SH-SY5Y (cell line): ENCODE measurements around the gene WDR35.

Source experiments
- GATA2 ChIP-seq: IDR thresholded peaks from 2 replicates; pipeline ENCODE4 v1.6.1; 2011; ENCODE audit warnings: mild to moderate bottlenecking, low read depth, low read length
- GATA3 ChIP-seq: IDR thresholded peaks from 2 replicates; pipeline ENCODE4 v1.6.1; 2011; ENCODE audit warnings: low read depth, mild to moderate bottlenecking, low read length, moderate library complexity

Gene WDR35

DNA sequence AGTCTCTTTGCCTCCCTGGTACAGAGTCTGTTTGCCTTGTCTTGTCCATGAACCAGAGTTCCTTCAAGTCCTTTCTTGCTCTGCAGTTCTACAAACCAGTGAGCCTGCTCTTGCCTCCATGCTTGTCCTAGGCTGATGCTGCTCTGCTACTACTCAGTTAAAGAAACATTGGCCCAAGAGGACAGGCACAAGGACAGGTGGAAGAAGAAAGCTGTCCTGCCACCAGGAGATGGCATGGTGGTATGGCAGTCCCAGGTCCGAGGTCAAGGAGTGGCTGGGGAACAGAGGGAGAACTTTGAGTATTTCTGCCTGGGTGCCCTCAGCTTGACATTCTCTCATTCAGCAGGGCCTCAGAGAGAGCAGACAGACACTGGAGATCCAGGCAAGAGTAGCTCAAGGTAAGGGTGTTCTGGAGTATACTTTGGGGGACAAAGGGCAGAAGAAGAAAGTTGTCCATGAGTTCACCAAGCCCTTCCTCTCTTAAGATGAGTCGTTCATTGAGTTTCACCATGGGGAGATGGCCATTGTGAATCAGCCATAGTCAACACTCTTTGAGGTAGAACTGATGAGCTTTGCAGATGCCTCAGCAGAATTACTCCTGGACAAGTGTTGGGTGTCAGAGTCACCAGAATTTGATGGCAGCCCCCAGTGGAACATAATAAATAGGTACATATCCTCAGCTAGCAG, 108.5 kb downstream of the WDR35 start:
- TF ChIP-seq GATA3, result no peak
- TF ChIP-seq GATA2, result no peak

DNA sequence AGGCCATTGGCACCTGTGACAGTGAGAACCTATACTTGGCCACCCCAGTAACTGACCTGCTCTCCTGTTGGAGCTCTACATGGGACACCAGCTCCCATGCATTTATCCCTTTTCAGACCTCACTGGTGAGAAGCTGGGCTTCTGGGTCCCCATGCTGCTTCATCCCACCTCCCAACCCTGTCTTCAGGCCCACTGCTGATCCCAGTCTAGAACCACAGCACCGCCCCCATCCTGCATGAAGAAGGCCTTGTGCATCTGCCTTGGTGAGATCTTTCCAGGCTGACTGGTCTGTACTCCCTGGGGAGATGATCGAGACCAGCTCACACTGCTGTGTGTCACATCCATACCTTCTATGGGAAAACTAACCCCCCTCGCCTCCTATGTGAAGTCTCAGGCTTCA, 110.8 kb downstream of the WDR35 start:
- no peak for TF ChIP-seq GATA2
- no peak for TF ChIP-seq GATA3

GRCh38 chr2:19878268-19879046, 111.4 kb downstream of the WDR35 start:
- TF ChIP-seq GATA3 (no peak), GATA2 (no peak)

- no peak for TF ChIP-seq GATA2
- no peak for TF ChIP-seq GATA3
These were observed 113.2 kb downstream of the WDR35 start for GRCh38 chr2:19876751-19877150.

- TF ChIP-seq GATA2, result no peak
- TF ChIP-seq GATA3, result no peak
These were observed 114.6 kb downstream of the WDR35 start for GRCh38 chr2:19875280-19875679.

DNA sequence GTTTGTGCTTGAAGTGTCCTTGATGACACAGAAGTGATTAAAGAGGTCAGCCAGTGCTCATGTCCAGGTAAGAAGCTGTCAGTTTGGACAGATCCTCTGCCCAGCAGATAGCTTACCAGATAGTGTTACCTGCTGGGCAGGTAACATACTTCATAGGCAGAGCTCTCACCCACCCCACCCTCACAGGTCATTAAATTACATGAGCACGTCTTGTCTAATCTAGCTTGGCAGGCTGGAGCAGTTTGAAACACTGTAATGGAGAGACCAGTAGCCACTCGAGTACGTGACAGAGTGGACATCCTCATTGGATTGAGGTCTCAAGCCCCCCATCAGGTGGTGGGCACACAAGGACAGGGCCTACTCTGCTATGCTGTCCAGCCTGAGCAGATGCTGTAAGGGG, 115.2 kb downstream of the WDR35 start:
- TF ChIP-seq GATA3 (no peak), GATA2 (no peak)

DNA sequence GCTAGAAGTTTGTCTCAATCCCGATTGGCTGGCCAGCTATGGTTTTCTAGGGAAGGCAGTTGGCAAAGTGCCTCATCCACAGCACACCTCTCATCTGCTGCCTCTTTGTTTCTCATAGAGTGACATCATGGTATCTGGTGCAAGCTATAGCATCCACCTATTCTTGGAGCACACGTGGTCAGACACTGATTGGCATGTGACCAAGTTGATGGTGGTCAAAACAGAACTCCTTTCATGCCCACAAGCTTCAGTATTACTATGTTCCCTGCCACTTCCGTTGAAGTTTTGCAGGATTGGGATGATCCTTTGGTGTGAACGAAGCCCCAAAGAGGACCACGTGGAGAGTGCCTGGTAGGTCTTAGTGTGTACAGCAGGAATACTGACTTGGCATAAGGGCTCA, 116.9 kb downstream of the WDR35 start:
- no peak for TF ChIP-seq GATA2
- TF ChIP-seq GATA3, result no peak

GRCh38 chr2:19872302-19872701, 117.6 kb downstream of the WDR35 start:
- TF ChIP-seq GATA3 (no peak), GATA2 (no peak)

DNA sequence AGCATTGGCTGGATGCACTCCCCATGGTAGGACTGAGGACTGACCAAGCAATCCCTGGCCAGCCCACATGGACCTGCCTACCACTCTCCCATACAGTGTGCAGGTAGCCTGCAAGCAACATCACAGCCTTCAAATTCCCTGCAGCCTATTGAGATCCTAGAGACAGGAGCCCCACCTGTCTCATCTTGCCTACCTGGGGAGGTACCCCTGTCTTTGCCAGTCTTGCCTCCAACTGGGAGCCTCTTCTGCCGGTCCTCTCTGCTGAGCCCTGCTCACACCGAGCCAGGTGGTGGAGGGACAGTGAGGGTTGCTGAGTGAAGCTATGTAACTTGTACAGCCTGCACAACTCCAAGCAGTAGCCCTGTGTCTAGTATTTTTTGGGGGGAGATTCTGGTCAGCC, 118.1 kb downstream of the WDR35 start:
- TF ChIP-seq GATA3, result no peak
- TF ChIP-seq GATA2, result no peak

DNA sequence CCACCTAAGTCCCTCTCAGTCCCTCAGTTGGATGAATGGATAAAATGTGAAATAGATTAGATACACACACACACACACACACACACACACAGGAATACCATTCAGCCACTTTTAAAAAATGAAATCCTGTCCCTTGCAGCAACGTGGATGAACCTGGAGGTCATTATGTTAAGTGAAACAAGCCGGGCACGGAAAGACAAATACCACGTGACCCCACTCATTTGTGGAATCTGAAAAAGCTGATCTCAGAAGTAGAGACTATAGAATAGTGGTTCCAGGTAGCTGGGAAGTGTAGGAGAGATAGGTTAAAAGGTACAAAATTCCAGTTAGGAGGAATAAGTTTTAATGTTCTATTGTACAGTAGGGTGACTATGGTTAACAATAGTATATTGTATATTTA, 119.1 kb downstream of the WDR35 start:
- TF ChIP-seq GATA3, result no peak
- no peak for TF ChIP-seq GATA2

- TF ChIP-seq GATA3 (no peak), GATA2 (no peak)
These were observed 121.0 kb downstream of the WDR35 start for GRCh38 chr2:19868701-19869580.

DNA sequence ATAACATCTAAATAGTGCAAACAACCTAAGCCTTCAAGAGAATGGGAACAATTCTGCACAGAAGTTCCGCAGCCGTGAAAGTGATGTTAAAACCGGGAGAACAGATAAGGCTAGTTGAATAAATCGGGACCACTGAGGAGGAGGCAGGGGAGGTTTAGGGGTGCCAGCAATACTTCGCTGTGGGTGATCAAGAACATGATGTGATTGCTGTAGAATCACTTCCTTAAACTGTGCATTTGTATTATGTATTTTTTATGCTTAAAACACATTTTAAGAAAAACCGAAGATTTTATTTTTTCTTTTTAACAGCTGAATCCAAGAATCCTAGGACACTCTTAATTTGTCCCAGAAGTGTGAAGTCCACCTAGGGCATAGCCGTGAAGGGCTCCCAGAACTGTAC, 121.7 kb downstream of the WDR35 start:
- TF ChIP-seq GATA3 (no peak), GATA2 (no peak)

- TF ChIP-seq GATA2, result no peak
These were observed 123.1 kb downstream of the WDR35 start for GRCh38 chr2:19866771-19867170.

GRCh38 chr2:19865151-19865550, 124.8 kb downstream of the WDR35 start:
- TF ChIP-seq GATA3 (no peak), GATA2 (no peak)
